ENCODE data around the gene PILRB. TPM values are rescaled to one million over a fixed set of nuclear protein-coding genes. Genes with fewer than 3 reads are reported as not detected.
"Not testable (repeated sequence)": the region's sequence is repeated elsewhere in the genome, so short reads cannot be mapped to it uniquely, and the experiment has no call there.

The PILRB gene
- total RNA-seq, 2 donors from 2014 or later: 36.1 to 45.0 TPM

DNA sequence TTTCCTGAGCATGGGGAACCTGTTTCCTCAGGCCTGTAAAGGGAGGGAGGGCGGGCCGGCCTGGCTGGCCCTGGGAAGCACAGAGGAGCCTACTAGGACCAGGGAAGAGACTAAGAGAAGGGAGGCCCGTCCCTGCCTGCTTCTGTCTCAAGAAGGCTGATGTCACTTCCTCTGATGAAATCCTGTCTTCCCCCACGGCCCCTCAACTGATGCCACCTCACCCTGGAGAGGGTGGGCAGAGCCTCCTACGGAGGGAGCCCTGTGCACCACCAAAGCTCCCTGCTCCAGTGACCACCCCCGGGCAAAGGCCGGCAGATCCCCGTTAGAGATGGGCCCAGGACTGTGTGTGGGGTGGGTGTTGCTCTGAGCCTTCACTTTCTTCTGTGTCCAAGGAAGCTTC is 14.3 kb downstream of the PILRB start:
- intact Hi-C loops (cut with DNase I, micrococcal nuclease): no loop called here
- ATAC-seq (no peak), DNase-seq (no peak)

DNA sequence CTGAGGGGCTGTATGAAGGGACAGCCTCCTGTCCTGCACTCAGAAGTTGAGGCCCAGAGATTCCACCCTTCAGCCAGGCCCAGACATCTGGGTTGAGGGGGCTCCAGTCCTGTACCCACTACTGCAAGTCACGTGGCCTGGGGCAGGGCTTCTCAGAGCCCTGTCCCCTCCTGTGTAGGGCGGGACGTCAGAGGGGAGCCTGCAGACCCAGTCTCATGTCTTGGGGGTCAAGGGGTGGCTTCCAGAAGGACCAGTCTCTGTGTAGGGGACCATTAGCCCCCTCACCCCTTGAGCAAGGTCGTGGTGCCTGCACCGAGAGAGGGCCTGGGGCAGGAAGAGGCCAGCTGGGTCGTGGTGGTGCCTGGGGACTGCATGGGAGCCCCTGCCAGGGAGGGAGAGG is 14.8 kb downstream of the PILRB start:
- ATAC-seq (no peak), DNase-seq (no peak)
- intact Hi-C loops (cut with DNase I, micrococcal nuclease): no loop called here

DNA sequence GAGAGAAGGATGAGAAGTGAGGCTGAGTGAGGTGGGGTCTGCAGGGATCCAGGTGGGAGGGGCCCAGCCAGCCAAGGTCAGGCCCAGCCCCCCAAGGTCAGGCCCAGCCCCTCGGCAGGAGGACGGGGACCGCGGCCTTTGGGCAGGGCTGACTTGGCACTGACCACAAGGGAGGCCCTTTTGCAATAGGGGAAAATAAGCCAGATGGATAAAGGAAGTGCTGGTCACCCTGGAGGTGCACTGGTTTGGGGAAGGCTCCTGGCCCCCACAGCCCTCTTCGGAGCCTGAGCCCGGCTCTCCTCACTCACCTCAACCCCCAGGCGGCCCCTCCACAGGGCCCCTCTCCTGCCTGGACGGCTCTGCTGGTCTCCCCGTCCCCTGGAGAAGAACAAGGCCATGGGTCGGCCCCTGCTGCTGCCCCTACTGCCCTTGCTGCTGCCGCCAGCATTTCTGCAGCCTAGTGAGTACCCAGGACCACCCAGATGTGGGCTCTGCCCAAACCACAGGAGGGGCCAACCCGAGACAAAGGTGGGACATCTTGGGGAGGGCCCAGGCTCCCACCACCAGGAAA is 15.4 kb downstream of the PILRB start, which contains the start of gene PILRA:
PILRA (plus strand) TSS at position 227 of the 571 bp plus-strand sequence; CDS start at position 397, 170 bp downstream.
- no peak for DNase-seq
- ATAC-seq: no peak
- intact Hi-C loops (cut with DNase I, micrococcal nuclease): no loop called here

DNA sequence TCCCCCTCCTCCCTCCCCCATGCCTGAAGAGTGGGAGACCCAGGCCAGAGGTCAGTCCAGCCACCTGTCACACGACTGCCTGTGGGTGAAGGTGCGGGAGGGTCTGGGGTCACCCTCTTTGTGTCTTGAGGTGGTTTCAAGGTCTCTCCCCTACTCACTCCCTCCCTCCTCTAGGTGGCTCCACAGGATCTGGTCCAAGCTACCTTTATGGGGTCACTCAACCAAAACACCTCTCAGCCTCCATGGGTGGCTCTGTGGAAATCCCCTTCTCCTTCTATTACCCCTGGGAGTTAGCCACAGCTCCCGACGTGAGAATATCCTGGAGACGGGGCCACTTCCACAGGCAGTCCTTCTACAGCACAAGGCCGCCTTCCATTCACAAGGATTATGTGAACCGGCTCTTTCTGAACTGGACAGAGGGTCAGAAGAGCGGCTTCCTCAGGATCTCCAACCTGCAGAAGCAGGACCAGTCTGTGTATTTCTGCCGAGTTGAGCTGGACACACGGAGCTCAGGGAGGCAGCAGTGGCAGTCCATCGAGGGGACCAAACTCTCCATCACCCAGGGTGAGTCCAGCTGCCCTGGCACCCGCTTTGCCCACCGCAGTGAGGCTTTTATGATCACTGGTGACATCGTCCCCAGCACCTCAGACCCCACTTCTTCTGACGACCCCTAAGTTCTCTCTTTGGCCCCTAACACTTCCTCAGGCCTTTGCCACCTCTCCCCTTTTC is 16.1 kb downstream of the PILRB start:
- DNase-seq; ATAC-seq; intact Hi-C loops (cut with DNase I, micrococcal nuclease): not testable (repeated sequence)

DNA sequence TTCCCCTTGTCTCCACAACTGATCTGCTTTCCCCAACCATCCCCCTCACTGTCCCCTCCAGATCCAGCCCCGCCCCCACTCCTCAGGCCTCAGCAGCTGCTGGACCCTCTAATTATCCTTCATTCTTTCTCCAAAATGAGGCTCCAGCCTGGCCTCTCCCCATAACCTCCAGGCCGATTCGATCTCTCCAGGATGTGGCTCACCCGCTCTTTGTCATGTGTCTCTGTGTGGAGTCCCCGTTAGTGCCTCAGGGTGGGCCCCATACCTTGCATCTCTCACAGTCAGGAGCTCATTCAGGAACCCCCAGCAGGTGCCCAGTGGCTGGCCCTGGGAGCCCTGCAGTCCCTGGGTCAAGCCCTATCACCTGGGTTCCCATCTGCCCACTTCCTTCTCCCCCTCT is 16.7 kb downstream of the PILRB start:
- intact Hi-C loops (cut with DNase I, micrococcal nuclease): no loop called here
- DNase-seq: no peak
- no peak for ATAC-seq

DNA sequence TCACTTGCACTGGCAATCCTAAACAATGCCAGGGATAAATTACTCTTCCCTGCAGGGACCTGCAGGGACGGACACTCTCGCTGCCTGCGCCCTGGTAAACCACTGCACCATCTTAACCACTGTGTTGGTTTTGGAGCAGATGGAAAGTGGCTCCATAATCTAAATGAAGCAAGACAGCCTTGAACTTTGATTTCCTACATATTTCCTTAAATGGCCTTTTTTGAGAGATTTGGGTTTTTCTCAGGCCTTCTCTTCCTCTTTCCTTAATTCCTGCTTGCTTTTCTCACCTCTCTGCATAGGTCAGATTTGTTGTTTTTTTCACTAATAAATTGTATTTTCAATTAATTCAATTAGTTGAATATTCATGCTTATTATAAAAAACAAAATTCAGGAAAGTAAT is 18.1 kb downstream of the PILRB start:
- DNase-seq: no peak
- ATAC-seq: no peak
- intact Hi-C loops (cut with DNase I, micrococcal nuclease): no loop called here

DNA sequence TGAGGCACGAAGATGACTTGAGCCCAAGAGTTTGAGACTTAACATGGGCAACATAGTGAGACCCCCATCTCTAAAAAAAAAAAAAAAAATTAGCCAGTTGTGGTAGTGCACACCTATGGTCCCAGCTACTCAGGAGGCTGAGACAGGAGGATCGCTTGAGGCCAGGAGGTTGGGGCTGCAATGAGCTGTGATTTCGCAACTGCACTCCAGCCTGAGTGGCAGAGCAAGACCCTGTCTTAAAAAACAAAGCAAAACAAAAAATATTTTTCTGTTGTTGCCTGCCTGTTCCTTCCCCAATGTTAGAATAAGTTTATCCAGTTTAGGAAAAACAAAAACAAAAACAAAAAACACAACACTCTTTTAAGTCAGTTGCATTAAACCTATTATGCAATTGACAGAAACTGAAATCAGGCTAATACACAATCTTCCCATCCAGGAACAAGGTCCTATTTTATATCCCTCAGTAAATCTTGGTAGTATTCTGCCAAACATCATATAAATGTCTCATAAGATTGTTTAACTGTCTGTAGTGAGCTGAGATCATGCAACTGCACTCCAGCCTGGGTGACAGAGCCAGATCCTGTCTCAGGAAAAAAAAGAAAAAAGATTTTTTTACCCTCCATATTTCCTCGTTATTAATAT is 20.3 kb downstream of the PILRB start:
- intact Hi-C loops (cut with DNase I, micrococcal nuclease): no loop called here
- ATAC-seq (peak; percentile 91), DNase-seq (no peak)

DNA sequence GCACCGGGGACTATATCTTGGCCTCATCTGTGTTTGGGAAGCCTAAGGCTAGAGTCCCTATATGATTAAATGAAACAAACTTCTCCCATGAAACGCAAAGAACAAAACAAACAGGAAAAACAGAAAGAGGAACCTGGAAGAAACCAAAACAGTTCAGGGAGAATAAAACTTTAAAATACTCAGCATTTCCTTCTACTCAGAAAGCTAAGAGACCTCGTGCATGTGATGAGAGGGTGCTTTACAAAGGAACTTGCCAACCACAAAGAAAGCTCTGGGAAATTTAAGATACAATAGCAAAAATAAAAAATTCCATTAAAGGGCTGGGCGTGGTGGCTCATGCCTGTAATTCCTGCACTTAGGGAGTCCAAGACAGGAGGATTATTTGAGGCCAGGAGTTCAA is 22.3 kb downstream of the PILRB start:
- DNase-seq: no peak
- ATAC-seq: no peak
- intact Hi-C loops (cut with DNase I, micrococcal nuclease): no loop called here

DNA sequence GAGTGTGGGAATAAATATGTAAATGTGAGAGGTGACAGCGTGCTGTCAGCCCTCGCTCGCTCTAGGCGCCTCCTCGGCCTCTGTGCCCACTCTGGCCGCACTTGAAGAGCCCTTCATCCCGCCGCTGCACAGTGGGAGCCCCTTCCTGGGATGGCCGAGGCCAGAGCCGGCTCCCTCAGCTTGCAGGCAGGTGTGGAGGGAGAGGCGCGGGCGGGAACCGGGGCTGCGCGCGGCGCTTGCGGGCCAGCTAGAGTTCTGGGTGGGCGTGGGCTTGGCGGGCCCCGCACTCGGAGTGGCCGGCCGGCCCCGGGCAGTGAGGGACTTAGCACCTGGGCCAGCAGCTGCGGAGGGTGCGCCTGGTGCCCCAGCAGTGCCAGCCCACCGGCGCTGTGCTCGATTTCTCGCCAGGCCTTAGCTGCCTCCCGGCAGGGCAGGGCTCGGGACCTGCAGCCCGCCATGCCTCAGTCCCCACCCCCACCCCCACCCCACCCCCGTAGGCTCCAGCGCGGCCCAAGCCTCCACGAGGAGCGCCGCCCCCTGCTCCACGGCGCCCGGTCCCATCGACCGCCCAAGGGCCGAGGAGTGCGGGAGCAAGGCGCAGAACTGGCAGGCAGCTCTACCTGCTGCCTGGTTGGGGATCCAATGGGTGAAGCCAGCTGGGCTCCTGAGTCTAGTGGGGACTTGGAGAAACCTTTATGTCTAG is 23.8 kb downstream of the PILRB start:
- intact Hi-C loops (cut with DNase I, micrococcal nuclease); DNase-seq; ATAC-seq: not testable (repeated sequence)

DNA sequence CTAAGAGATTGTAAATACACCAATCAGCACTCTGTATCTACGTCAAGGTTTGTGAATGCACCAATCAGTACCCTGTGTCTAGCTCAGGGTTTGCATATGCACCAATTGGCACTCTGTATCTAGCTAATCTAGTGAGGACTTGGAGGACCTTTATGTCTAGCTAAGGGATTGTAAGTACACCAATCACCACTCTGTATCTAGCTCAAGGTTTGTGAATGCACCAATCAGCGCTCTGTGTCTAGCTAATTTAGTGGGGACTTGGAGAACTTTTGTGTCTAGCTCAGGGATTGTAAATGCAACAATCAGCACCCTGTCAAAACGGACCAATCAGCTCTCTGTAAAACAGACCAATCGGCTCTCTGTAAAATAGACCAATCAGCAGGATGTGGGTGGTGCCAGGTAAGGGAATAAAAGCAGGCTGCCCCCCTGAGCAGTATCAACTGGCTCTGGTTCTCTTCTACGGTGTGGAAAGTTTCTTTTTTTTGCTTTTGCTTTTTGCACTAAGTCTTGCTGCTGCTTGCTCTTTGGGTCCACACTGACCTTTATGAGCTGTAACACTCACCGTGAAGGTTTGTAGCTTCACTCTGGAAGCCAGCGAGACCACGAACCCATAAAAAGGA is 24.4 kb downstream of the PILRB start:
- ATAC-seq; intact Hi-C loops (cut with DNase I, micrococcal nuclease); DNase-seq: not testable (repeated sequence)

DNA sequence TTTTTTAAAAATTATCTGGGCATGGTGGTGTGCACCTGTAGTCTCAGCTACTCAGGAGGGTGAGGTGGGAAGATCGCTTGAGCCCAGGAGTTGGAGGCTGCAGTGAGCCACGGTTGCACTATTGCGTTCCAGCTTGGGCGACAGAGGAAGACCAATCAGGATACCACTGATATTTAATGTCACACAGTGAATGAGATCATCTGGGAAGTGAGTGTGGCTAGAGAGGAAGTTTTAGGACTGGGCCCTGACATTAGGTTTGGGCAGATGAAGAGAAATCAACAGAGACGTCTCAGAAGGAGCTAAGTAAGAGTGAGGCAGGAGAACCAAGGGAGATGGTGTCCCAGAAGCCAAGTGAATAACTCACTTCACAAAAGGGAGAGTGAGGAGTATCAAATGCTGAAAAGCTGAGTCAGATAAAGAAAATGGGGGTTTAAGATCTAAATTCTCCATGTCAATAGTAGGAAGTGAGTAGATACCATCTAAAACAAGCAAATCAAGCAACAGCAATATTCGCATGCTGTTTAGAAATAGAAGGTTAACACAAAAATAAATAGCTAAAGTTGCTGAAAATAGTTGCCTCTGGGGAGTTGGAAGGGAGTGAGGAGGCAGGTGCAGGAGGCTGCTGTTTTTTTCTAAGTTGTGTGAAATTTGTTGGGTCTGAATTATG is 26.8 kb downstream of the PILRB start:
- ATAC-seq (no peak), DNase-seq (no peak)
- intact Hi-C loops (cut with DNase I, micrococcal nuclease): no loop called here

DNA sequence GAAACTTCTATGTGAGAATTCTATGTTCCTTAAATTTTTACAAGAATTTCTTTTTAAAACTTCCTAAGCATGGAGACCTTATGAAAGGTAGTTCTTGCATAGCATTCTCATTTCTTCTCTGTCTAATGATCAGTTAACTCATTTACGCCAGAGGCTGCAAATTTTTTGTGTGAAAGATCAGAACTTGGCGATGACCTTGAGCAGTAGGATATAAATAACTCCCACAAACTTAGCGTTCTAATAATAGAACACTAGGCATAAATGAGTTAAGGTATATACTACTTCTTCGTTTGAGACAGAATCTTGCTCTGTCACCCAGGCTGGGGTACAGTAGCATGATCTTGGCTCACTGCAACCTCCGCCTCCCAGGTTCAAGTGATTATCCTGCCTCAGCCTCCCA is 29.0 kb downstream of the PILRB start:
- intact Hi-C loops (cut with DNase I, micrococcal nuclease): no loop called here
- ATAC-seq (no peak), DNase-seq (no peak)

DNA sequence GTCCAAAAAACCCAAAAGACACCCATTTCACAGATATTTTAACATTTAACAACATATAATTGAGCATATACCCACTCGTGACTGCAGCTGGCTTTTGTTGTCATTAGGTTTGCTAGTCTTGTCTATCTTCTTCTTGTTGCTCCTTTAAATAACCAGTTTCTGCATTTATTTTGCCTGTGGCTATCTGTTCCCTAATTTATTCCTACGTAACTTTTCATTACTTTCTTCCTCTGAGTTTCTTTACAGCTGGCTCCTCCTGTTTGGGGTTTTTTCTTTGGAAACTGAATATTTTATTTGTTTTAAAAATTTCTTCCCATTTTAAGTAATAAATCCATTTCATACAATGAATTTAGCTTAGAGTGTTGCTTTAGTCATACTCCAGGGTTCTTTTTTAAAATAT is 29.8 kb downstream of the PILRB start:
- DNase-seq (no peak), ATAC-seq (no peak)
- intact Hi-C loops (cut with DNase I, micrococcal nuclease): no loop called here

DNA sequence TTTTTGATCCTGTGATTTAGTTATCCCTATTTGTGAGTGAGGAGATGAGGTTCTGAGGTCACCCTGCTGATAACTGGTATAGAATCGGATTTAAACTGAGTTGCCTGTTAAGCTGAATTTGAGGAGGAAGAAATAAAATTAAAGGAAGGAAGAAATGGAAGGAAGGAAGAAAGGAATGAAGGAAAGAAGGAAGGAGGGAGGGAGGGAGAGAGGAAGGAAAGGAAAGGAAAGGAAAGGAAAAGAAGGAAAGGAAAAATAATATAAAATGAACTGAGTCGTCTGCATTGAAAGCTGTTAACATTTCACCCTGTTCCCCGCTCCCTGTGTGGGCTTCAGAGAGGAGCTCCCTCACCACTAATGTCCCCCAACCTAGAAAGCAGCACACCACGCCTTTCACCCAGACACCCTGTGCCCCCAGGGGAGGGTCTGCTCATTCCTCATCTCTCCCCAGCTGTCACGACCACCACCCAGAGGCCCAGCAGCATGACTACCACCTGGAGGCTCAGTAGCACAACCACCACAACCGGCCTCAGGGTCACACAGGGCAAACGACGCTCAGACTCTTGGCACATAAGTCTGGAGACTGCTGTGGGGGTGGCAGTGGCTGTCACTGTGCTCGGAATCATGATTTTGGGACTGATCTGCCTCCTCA is 31.6 kb downstream of the PILRB start:
- no peak for ATAC-seq
- DNase-seq: no peak
- intact Hi-C loops (cut with DNase I, micrococcal nuclease): no loop called here

DNA sequence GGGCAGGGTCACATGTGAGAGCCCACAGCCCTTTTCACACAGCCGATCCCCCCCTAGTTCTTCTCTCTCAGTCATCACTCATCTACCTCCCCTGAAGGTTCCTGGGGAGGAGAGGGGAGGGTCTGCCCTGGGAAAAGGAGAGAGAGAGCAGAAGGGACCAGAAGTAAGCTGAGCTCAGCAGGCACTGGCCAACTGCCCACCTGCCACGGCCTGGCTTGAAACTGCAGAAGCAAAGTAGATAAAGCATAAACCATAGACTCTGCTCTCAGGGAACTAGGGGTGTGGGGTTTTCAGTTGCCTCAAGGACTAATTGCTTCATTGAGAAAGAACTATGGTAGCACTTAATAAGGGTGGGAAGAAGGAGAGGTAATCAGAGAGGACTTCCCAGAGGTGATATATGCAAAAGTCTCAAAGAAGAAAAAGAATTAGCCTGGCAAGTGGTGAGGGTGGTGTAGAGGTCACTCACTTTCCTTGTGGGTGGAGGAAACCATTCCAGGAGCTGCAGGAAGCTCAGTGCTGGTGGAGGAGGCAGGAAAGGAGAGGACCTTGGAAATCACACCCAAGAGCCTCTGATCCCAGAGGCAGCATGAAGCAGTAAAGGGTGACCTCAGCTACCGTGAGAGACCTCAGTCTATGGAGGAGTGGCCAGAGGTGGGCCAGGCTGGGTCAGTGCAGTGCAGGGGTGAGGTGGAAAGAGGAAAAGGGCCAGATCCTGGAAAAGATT is 32.5 kb downstream of the PILRB start:
- intact Hi-C loops (cut with DNase I, micrococcal nuclease): no loop called here
- peak; percentile 52 for ATAC-seq
- no peak for DNase-seq

DNA sequence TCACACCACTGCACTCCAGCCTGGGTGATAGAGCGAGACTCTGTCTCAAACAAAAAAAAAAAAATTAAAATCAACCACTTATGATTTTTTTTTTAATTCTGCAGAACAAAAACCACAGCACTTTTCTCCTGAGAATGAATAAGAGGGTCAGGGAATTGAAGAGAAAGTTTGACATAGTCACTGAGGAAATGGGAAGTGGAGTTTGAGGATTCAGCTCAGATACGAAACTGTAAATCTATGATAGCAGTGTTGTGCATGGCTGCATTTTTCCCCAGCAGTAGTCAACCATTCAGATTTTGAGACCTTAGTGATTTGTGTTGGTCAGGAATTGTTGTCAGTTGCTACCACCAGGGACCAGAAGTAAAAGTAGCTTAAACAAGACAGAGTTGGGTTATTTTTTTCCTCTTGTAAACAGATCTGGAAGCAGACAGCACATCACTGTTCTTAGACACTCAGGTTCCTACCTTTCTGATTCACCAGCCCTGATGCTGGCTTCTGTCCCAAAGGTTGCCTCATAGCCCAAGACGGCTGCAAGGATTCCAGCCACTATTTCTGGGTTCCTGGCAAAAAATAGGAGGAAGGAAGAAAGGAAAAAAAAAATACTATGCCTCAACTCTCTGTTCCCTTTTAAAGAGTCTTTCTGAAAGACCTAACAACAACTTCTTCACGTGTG is 35.5 kb downstream of the PILRB start:
- intact Hi-C loops (cut with DNase I, micrococcal nuclease): no loop called here
- no peak for DNase-seq
- ATAC-seq: no peak

DNA sequence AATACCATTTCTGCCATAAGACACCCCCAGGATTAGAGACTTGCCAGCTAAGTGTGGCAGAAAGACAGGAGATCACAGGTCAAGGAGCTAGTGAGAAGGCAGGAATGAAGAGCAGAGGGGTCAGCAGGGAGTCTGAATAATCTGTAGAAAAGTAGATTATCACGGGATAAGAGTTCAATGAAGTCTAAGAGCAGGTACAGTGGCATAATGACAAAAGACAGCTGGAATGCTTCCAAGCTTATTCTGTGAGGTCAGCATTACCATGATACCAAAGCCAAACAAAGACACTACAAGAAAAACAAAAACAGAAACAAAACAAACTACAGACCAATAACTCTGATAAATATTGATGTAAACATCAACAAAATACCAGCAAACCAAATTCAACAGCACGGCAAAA is 36.2 kb downstream of the PILRB start:
- intact Hi-C loops (cut with DNase I, micrococcal nuclease): no loop called here
- no peak for ATAC-seq

More for the DNA sequence above, 36.2 kb downstream of the PILRB start:
- no peak for DNase-seq

All from left colon (tissue), 2 donors.